ENCODE results near the gene CKAP2L.

DNA sequence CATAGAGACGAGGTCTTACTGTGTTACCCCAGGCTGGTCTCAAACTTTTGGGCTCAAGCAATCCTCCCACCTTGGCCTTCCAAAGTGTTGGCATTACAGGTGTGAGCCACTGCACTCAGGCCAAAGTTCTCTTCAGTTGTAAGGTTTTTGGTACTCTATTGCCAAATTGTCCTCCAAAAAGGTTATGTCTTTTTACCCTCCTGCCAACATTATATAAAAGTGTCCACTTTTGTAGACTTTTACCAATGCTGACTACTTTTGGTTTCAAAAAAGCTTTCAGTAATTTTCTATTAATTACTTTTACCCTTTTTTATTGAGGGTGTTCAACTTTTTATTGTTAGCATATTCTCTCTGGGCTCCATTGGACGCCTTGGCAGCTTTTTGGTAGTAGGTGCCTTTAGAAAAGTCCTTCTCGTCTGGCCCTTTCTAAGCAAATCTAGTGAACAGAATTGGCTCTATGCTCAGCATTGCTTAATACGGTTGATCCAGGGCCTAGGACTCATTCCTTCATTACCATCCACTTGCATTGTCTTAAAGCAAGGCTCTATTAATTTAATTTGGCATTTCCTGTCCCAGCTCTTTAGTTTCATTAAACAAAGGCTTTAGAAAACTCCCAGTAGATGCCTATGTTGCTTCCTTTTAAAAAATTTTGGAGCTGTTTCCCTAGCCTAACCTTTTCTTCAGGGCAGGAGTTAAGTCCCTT is 36.6 kb upstream of the CKAP2L start:
- no peak for TF ChIP-seq ARNTL (CRISPR knock-in tag; IDR thresholded peaks at IDR 0.05; ENCODE audit: borderline replicate concordance, low read depth)
- TF ChIP-seq ZFP30 (CRISPR knock-in tag; IDR thresholded peaks at IDR 0.05): no peak
- TF ChIP-seq CSDC2 (CRISPR knock-in tag; IDR thresholded peaks at IDR 0.05): no peak
- TF ChIP-seq, protein P1, sequence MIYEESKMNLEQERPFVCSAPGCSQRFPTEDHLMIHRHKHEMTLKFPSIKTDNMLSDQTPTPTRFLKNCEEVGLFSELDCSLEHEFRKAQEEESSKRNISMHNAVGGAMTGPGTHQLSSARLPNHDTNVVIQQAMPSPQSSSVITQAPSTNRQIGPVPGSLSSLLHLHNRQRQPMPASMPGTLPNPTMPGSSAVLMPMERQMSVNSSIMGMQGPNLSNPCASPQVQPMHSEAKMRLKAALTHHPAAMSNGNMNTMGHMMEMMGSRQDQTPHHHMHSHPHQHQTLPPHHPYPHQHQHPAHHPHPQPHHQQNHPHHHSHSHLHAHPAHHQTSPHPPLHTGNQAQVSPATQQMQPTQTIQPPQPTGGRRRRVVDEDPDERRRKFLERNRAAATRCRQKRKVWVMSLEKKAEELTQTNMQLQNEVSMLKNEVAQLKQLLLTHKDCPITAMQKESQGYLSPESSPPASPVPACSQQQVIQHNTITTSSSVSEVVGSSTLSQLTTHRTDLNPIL (CRISPR knock-in tag; IDR thresholded peaks at IDR 0.05; ENCODE audit: low read depth): no peak
- no peak for TF ChIP-seq PATZ1 (CRISPR knock-in tag; IDR thresholded peaks at IDR 0.05; ENCODE audit: borderline replicate concordance)
- TF ChIP-seq GLIS3 (CRISPR knock-in tag; IDR thresholded peaks at IDR 0.05): no peak
- no peak for TF ChIP-seq TOX (CRISPR knock-in tag; IDR thresholded peaks at IDR 0.05; ENCODE audit: borderline replicate concordance)
- no peak for TF ChIP-seq OSR1 (CRISPR knock-in tag; IDR thresholded peaks at IDR 0.05)
- no peak for TF ChIP-seq ZC3H10 (CRISPR knock-in tag; IDR thresholded peaks at IDR 0.05)
